A673 (cell line): ENCODE measurements around the gene GATA2. TPM values are rescaled to one million over a fixed set of nuclear protein-coding genes. Genes with fewer than 3 reads are reported as not detected.

Source experiments
- BruUV-seq: library from RNA; stranded (reverse); fragments of 400-500 nt; replicated peaks from 2 replicates; lab custom pipeline; 2021; lab: Mats Ljungman, UMichigan
- CTCF ChIA-PET: fragments of 300-600 bp; sonication (Branson Sonifier 250); formaldehyde crosslinking; loops from one replicate; lab custom pipeline; 2022; ENCODE audit warnings: antibody characterized with exemption; lab: Charles Lee
- POLR2A ChIA-PET: fragments of 300-600 bp; sonication (Branson Sonifier 250); formaldehyde crosslinking; loops from one replicate; lab custom pipeline; 2022; ENCODE audit warnings: antibody characterized with exemption; ENCODE audit not compliant: low non-redundant PET; lab: Charles Lee
- DNase-seq: peaks from one replicate; pipeline ENCODE4 v3.0.0-alpha.2; 2015; ENCODE audit warnings: low spot score
- H3K27ac ChIP-seq: fragments of 200-600 bp; sonication (generic); 2 replicates; pipeline ENCODE4 v1.5.1; 2016; ENCODE audit warnings: mixed run types, low read depth, mild to moderate bottlenecking, mixed read lengths, antibody characterized with exemption, low read length; ENCODE audit not compliant: poor library complexity, severe bottlenecking
- H3K27me3 ChIP-seq: fragments of 200-600 bp; sonication (generic); replicated peaks from 2 replicates; pipeline ENCODE4 v1.6.1; 2017; ENCODE audit warnings: mixed run types, low read depth, mild to moderate bottlenecking, mixed read lengths, antibody characterized with exemption, low read length; ENCODE audit not compliant: insufficient read depth, poor library complexity
- H3K36me3 ChIP-seq: fragments of 200-600 bp; sonication (generic); 2 replicates; pipeline ENCODE4 v1.6.1; 2016; ENCODE audit warnings: mixed run types, mild to moderate bottlenecking, mixed read lengths, antibody characterized with exemption, low read length; ENCODE audit not compliant: insufficient read depth, poor library complexity, severe bottlenecking
- H3K4me1 ChIP-seq: fragments of 200-600 bp; sonication (generic); 2 replicates; pipeline ENCODE4 v1.6.1; 2017; ENCODE audit warnings: mixed run types, mild to moderate bottlenecking, mixed read lengths, antibody characterized with exemption, low read length; ENCODE audit not compliant: insufficient read depth, poor library complexity, severe bottlenecking
- H3K4me3 ChIP-seq: fragments of 200-600 bp; sonication (generic); 2 replicates; pipeline ENCODE4 v1.5.1; 2016; ENCODE audit warnings: low read depth, mixed run types, mild to moderate bottlenecking, mixed read lengths, low read length; ENCODE audit not compliant: poor library complexity, severe bottlenecking
- H3K9me3 ChIP-seq: fragments of 200-600 bp; sonication (generic); 2 replicates; pipeline ENCODE4 v1.6.1; 2016; ENCODE audit warnings: mixed run types, low read depth, mild to moderate bottlenecking, mixed read lengths, antibody characterized with exemption, low read length; ENCODE audit not compliant: poor library complexity, severe bottlenecking
- CTCF ChIP-seq: fragments of 300-800, 200-600 bp; sonication (generic); conservative IDR thresholded peaks from 2 replicates; pipeline ENCODE4 v1.5.1; 2017; ENCODE audit warnings: low read depth, mild to moderate bottlenecking, antibody characterized with exemption, low read length, moderate library complexity, mixed read lengths
- EZH2 ChIP-seq: fragments of 200-600 bp; sonication (generic); IDR thresholded peaks from 2 replicates; pipeline ENCODE4 v1.6.1; 2017; ENCODE audit warnings: borderline replicate concordance, low read depth, mild to moderate bottlenecking, mixed read lengths, antibody characterized with exemption, low read length; ENCODE audit not compliant: poor library complexity, severe bottlenecking
- intact Hi-C: fragments of 100-400 bp; cut with micrococcal nuclease; formaldehyde crosslinking; loops from one replicate; pipeline ENCODE4 v1.10.0; 2022; ENCODE audit not compliant: unreplicated experiment
- total RNA-seq: library from RNA; stranded (reverse); gene quantifications from 2 replicates; pipeline ENCODE4 v1.2.3, GENCODE V29; 2021

Gene GATA2
- total RNA-seq, 1 experiment from 2014 or later = 19.4 TPM

GRCh38 chr3:128432971-128433836 lies 59.8 kb downstream of the GATA2 start:
- POLR2A ChIA-PET = no interaction called here
- no TSS peak for BruUV-seq
- Histone ChIP-seq H3K4me1 (no peaks in the 10 kb centered on the region), H3K4me3 (peak overlapping the region; percentile 38), H3K27me3 (no peaks in the 10 kb centered on the region), H3K9me3 (no peaks in the 10 kb centered on the region), H3K36me3 (no peaks in the 10 kb centered on the region), H3K27ac (peak overlapping the region; percentile 30)
- TF ChIP-seq CTCF = no peak
- TF ChIP-seq EZH2 = no peak
- DNase-seq = no peak
- CTCF ChIA-PET = interaction anchor here (0.7 to 1.1 kb wide), 2 partner anchors 64 to 152 kb away, joined by 4 to 7 read pairs; no protein-coding TSS in a partner anchor
- intact Hi-C loops = no loop called here

- TF ChIP-seq EZH2 (no peak), CTCF (no peak)
- intact Hi-C loops = no loop called here
- BruUV-seq = no TSS peak
- Histone ChIP-seq H3K36me3 (no peaks in the 10 kb centered on the region), H3K4me3 (peak overlapping the region; percentile 38), H3K27me3 (no peaks in the 10 kb centered on the region), H3K4me1 (no peaks in the 10 kb centered on the region), H3K9me3 (no peaks in the 10 kb centered on the region), H3K27ac (peak overlapping the region; percentile 30)
- DNase-seq = no peak
- CTCF ChIA-PET = interaction anchor here (0.7 kb wide), 1 partner anchor 152 kb away, joined by 7 read pairs; no protein-coding TSS in a partner anchor
- POLR2A ChIA-PET = no interaction called here
Observed at GRCh38 chr3:128432301-128432970, 60.6 kb downstream of the GATA2 start.

GRCh38 chr3:128431803-128432300 lies 61.1 kb downstream of the GATA2 start:
- H3K4me3 ChIP-seq = no peak overlapping the region
- no TSS peak for BruUV-seq
- POLR2A ChIA-PET = no interaction called here
- no peaks in the 10 kb centered on the region for H3K4me1 ChIP-seq
- no peak for DNase-seq
- no peak for TF ChIP-seq EZH2
- no peak for TF ChIP-seq CTCF
- H3K27me3 ChIP-seq = no peaks in the 10 kb centered on the region
- intact Hi-C loops = no loop called here
- H3K9me3 ChIP-seq = no peaks in the 10 kb centered on the region
- no peak overlapping the region for H3K27ac ChIP-seq
- no peaks in the 10 kb centered on the region for H3K36me3 ChIP-seq
- CTCF ChIA-PET = no interaction called here
